Liver (tissue), 9 donors: ENCODE results near the gene MAPK8IP2. TPM values are rescaled to one million over a fixed set of nuclear protein-coding genes. Genes with fewer than 3 reads are reported as not detected.

Source experiments
- DNase-seq: peaks from one replicate; pipeline ENCODE4 v3.0.0-alpha.2; 2017; ENCODE audit warnings: low spot score
- H3K27ac ChIP-seq, 2 donors: one replicate each; pipeline ENCODE4 v1.7.0; 2013; ENCODE audit warnings: inconsistent platforms in 2 of 2, low read length in 2 of 2, control low read depth in 1 of 2, low read depth in 1 of 2, mild to moderate bottlenecking in 1 of 2
- H3K27me3 ChIP-seq, 4 donors: one replicate each; pipeline versions ENCODE4 v1.6.1 to v1.7.0; 2013; ENCODE audit warnings: low read length in 3 of 4, inconsistent platforms in 1 of 4, mild to moderate bottlenecking in 1 of 4, moderate library complexity in 1 of 4; ENCODE audit not compliant: control insufficient read depth in 4 of 4, insufficient read depth in 4 of 4
- H3K36me3 ChIP-seq, 4 donors: one replicate each; pipeline versions ENCODE4 v1.6.1 to v1.7.0; 2013; ENCODE audit warnings: low read length in 3 of 4, mild to moderate bottlenecking in 3 of 4, low read depth in 1 of 4, moderate library complexity in 1 of 4; ENCODE audit not compliant: control insufficient read depth in 4 of 4, insufficient read depth in 3 of 4
- H3K4me1 ChIP-seq, 4 donors: one replicate each; pipeline versions ENCODE4 v1.6.1 to v1.7.0; 2013; ENCODE audit warnings: low read length in 3 of 4, mild to moderate bottlenecking in 3 of 4, moderate library complexity in 1 of 4; ENCODE audit not compliant: control insufficient read depth in 4 of 4, insufficient read depth in 4 of 4
- H3K4me3 ChIP-seq, 3 donors: one replicate each; pipeline versions ENCODE4 v1.6.1 to v1.7.0; 2013; ENCODE audit warnings: low read length in 3 of 3, control low read depth in 1 of 3, low read depth in 1 of 3, mild to moderate bottlenecking in 1 of 3
- H3K9ac ChIP-seq, 2 donors: one replicate each; pipeline ENCODE4 v1.7.0; 2013; ENCODE audit warnings: low read length in 2 of 2, mild to moderate bottlenecking in 2 of 2, moderate library complexity in 2 of 2, control low read depth in 1 of 2, low read depth in 1 of 2
- H3K9me3 ChIP-seq, 4 donors: one replicate each; pipeline versions ENCODE4 v1.6.1 to v1.7.0; 2013; ENCODE audit warnings: low read length in 3 of 4; ENCODE audit not compliant: control insufficient read depth in 4 of 4
- EGR1 ChIP-seq, 2 donors: IDR thresholded peaks; 2 replicates each; pipeline ENCODE4 v1.6.1; 2016 to 2018; ENCODE audit warnings: antibody characterized with exemption in 2 of 2, low read depth in 2 of 2
- FOXA1 ChIP-seq: IDR thresholded peaks from 2 replicates; pipeline ENCODE4 v1.6.1; 2016; ENCODE audit warnings: antibody characterized with exemption
- FOXA2 ChIP-seq: IDR thresholded peaks from 2 replicates; pipeline ENCODE4 v1.6.1; 2016; ENCODE audit warnings: antibody characterized with exemption
- GABPA ChIP-seq, 2 donors: IDR thresholded peaks in 1 of 2; conservative IDR thresholded peaks in 1 of 2; 2 replicates each; pipeline ENCODE4 v1.6.1; 2016; ENCODE audit warnings: antibody characterized with exemption in 2 of 2, mild to moderate bottlenecking in 1 of 2, moderate library complexity in 1 of 2
- HNF4A ChIP-seq, 2 donors: conservative IDR thresholded peaks; 2 replicates each; pipeline ENCODE4 v1.6.1; 2016; ENCODE audit warnings: antibody characterized with exemption in 2 of 2, mild to moderate bottlenecking in 2 of 2
- JUND ChIP-seq, 2 donors: IDR thresholded peaks; 2 replicates each; pipeline ENCODE4 v1.6.1; 2016; ENCODE audit warnings: antibody characterized with exemption in 2 of 2
- MAX ChIP-seq: IDR thresholded peaks from 2 replicates; pipeline ENCODE4 v1.6.1; 2016; ENCODE audit warnings: antibody characterized with exemption
- RAD21 ChIP-seq, 2 donors: IDR thresholded peaks; 2 replicates each; pipeline ENCODE4 v1.6.1; 2016; ENCODE audit warnings: antibody characterized with exemption in 2 of 2, mild to moderate bottlenecking in 2 of 2
- REST ChIP-seq: IDR thresholded peaks from 2 replicates; pipeline ENCODE4 v1.6.1; 2016; ENCODE audit warnings: antibody characterized with exemption, mild to moderate bottlenecking
- RXRA ChIP-seq, 2 donors: IDR thresholded peaks; 2 replicates each; pipeline ENCODE4 v1.6.1; 2017 to 2018; ENCODE audit warnings: antibody characterized with exemption in 2 of 2, mild to moderate bottlenecking in 1 of 2
- SP1 ChIP-seq: IDR thresholded peaks from 2 replicates; pipeline ENCODE4 v1.6.1; 2018; ENCODE audit warnings: antibody characterized with exemption, mild to moderate bottlenecking
- YY1 ChIP-seq: IDR thresholded peaks from 2 replicates; pipeline ENCODE4 v1.6.1; 2016; ENCODE audit warnings: antibody characterized with exemption, mild to moderate bottlenecking
- WGBS: extraction: QIAGEN DNeasy Blood & Tissue Kit; methylation state at CpG from one replicate; pipeline ENCODE4 v1.1.7; 2013; 5-methylcytosine and 5-hydroxymethylcytosine counted together
- polyA plus RNA-seq, 2 donors: library from polyadenylated mRNA; stranded (reverse) in 1 of 2; unstranded in 1 of 2; fragments of 200-250 nt in 1 of 2; fragments of >200 nt in 1 of 2; fragmentation: Nextera tagmentation in 1 of 2; extraction: Ambion mirVana in 1 of 2; gene quantifications; one replicate each; pipeline versions ENCODE4 v1.2.1 to v1.2.3, GENCODE V29; 2013 to 2015
- total RNA-seq, 2 donors: library from RNA; depleted of rRNA; stranded (reverse); fragments of >200 nt; gene quantifications; one replicate each; pipeline ENCODE4 v1.2.3, GENCODE V29; 2014
- TF ChIP-seq, protein P1 (sequence below): fragments of 150-350 bp; IDR thresholded peaks from 2 replicates; pipeline ENCODE4 v1.5.1; 2017; ENCODE audit warnings: improper control_type of control experiment, low read depth, low read length; ENCODE audit not compliant: missing input control
- TF ChIP-seq, protein P2 (sequence below): IDR thresholded peaks from 2 replicates; pipeline ENCODE4 v1.6.1; 2016; ENCODE audit warnings: antibody characterized with exemption
- donor health status: healthy.
- donor health status: healthy.
- donor health status: healthy.
- donor health status: healthy.
- donor health status: healthy.

MAPK8IP2 gene
- total and polyA plus RNA-seq, 4 donors, result 0.04 to 0.37 (median 0.13) TPM

- TF ChIP-seq GABPA (IDR thresholded peaks at IDR 0.05 in 1 of 2, conservative IDR thresholded peaks at IDR 0.05 in 1 of 2), result no peak
- TF ChIP-seq HNF4A (conservative IDR thresholded peaks at IDR 0.05), result no peak
- TF ChIP-seq MAX, result no peak
- no peak for TF ChIP-seq RAD21 (IDR thresholded peaks at IDR 0.05)
- no peak for TF ChIP-seq SP1
- TF ChIP-seq JUND (IDR thresholded peaks at IDR 0.05), result no peak
- TF ChIP-seq FOXA2, result no peak
Measured at GRCh38 chr22:50586416-50586815, 14.2 kb upstream of the MAPK8IP2 start (continued).

DNA sequence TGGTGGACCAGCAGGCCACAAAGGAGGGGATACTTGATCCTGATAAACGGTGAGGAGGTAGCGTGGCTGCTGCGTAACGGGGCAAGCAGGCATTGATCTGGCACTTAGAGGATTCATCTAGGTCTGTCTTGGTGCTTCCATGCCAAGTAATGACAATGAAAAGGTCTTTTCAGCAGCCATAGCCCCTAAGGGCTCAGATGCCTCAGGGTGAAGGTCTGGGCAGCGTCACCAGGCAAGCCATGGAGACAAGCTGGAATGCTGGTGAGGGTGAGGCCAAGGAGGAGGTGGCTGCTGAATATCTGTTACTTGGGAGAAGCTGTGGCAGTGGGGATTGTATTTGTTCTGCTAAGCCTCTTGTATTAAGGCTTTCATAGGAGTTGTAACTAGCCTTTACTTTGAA, 13.2 kb upstream of the MAPK8IP2 start:
- Histone ChIP-seq H3K4me1 (peaks cover 0 to 8% (median 7%) of the 10 kb centered on the region in 4 donors), H3K9me3 (no peaks in the 10 kb centered on the region), H3K36me3 (no peaks in the 10 kb centered on the region), H3K27me3 (no peaks in the 10 kb centered on the region), H3K27ac (no peak overlapping the region), H3K4me3 (no peak overlapping the region), H3K9ac (no peak overlapping the region)
- DNase-seq, result no peak
- TF ChIP-seq EGR1 (IDR thresholded peaks at IDR 0.05; ENCODE audit: low read depth in 2 of 2), result no peak
- no peak for TF ChIP-seq REST
- no peak for TF ChIP-seq HNF4A (conservative IDR thresholded peaks at IDR 0.05)
- TF ChIP-seq, protein P1, sequence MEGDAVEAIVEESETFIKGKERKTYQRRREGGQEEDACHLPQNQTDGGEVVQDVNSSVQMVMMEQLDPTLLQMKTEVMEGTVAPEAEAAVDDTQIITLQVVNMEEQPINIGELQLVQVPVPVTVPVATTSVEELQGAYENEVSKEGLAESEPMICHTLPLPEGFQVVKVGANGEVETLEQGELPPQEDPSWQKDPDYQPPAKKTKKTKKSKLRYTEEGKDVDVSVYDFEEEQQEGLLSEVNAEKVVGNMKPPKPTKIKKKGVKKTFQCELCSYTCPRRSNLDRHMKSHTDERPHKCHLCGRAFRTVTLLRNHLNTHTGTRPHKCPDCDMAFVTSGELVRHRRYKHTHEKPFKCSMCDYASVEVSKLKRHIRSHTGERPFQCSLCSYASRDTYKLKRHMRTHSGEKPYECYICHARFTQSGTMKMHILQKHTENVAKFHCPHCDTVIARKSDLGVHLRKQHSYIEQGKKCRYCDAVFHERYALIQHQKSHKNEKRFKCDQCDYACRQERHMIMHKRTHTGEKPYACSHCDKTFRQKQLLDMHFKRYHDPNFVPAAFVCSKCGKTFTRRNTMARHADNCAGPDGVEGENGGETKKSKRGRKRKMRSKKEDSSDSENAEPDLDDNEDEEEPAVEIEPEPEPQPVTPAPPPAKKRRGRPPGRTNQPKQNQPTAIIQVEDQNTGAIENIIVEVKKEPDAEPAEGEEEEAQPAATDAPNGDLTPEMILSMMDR, result no peak
- TF ChIP-seq, protein P2, sequence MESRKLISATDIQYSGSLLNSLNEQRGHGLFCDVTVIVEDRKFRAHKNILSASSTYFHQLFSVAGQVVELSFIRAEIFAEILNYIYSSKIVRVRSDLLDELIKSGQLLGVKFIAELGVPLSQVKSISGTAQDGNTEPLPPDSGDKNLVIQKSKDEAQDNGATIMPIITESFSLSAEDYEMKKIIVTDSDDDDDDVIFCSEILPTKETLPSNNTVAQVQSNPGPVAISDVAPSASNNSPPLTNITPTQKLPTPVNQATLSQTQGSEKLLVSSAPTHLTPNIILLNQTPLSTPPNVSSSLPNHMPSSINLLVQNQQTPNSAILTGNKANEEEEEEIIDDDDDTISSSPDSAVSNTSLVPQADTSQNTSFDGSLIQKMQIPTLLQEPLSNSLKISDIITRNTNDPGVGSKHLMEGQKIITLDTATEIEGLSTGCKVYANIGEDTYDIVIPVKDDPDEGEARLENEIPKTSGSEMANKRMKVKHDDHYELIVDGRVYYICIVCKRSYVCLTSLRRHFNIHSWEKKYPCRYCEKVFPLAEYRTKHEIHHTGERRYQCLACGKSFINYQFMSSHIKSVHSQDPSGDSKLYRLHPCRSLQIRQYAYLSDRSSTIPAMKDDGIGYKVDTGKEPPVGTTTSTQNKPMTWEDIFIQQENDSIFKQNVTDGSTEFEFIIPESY, result no peak
- no peak for TF ChIP-seq YY1
- TF ChIP-seq RXRA (IDR thresholded peaks at IDR 0.05), result no peak
- TF ChIP-seq FOXA2, result no peak
- no peak for TF ChIP-seq SP1
- no peak for TF ChIP-seq GABPA (IDR thresholded peaks at IDR 0.05 in 1 of 2, conservative IDR thresholded peaks at IDR 0.05 in 1 of 2)
- no peak for TF ChIP-seq FOXA1
- TF ChIP-seq RAD21 (IDR thresholded peaks at IDR 0.05), result no peak
- WGBS, result 96% methylated on average over 5 of the region's 5 CpGs
